HG02678 (cell line): ENCODE data around the gene DNAH2.

Source experiments
- ATAC-seq: cut with Tn5 transposase; IDR thresholded peaks from one replicate; pipeline ENCODE4 v1.9.1; 2021; ENCODE audit warnings: mild to moderate bottlenecking, moderate library complexity; ENCODE audit not compliant: unreplicated experiment

Gene DNAH2

DNA sequence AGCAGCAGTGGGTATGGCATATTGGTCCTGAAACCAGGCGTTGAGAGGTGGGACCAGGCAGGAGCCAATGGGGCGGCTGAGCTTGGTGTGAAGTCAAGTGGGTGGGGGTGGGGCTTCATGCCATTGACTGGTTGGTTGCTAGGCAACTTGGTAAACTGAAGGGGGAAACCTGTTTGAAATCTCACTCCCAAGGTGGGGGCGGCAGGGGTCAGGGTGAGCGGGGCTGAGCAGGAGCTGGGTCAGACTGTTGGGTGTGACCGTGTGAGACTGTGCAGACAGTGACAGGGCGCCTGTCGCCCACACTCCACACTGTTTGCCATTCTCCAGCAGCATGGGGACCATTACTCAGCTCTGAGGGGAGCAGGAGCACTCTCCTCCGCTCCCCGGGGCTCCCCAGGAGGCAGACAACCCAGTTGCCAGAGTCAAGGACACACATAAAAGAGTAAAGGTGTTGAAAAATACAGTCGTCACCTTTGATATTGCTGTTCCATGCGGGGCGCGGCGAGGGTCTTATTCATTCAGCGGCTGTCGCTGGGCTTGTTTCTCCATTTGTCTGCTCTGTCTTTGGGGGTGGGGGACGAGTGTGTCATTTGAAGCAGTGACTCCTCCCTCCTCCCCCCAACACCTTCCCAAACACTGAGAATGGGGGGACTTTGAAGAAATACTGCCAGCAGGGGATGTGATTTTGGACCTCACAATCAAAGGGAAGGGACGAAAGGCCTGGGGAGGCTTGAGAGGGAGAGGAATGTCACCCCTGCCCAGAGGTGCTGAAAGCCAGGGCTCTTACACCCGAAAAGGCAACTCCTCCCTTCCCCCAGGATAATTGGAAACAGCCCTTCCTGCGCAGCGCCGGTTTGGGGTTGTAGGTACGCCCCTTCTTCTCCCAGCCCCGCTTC lies 13.7 kb upstream of the DNAH2 start:
- ATAC-seq = no peak

DNA sequence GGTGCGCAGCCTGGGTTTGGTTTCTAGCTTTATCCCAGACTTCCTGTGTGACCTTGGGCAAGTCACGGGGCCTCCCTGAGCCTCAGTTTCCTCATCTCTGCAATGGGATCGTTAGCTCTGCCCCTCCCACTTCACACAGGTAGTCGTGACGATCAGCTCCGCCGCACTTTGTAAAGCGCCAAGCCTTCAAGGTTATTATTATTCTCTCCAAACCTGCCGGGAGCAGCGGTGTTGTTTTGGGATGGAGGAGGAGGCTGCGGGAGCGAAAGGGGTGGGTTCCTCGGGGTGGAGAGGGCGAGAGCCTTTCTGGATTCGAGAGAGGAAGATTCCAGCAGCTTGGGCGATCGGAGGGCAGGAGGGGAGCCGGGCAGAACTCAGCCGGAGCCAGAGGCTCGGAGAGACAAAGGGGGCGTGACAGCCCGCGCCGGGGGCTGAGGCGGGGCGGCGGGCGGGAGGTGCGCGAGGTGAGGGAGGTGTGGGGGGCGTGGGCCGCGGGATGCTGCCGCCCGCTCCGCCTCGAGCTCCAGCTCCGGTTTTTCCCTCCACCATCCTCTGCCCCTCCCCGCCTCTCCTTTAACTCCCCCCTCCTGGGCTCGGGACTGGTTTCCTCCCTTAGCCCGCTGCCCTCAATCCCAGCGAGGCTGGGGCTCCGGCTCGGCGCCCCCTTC lies 12.8 kb upstream of the DNAH2 start, which contains the start of gene EFNB3:
Gene EFNB3 (plus strand): TSS at position 602 of the 668 bp plus-strand sequence. CDS start 397 bp downstream, outside the sequence.
- no peak for ATAC-seq

DNA sequence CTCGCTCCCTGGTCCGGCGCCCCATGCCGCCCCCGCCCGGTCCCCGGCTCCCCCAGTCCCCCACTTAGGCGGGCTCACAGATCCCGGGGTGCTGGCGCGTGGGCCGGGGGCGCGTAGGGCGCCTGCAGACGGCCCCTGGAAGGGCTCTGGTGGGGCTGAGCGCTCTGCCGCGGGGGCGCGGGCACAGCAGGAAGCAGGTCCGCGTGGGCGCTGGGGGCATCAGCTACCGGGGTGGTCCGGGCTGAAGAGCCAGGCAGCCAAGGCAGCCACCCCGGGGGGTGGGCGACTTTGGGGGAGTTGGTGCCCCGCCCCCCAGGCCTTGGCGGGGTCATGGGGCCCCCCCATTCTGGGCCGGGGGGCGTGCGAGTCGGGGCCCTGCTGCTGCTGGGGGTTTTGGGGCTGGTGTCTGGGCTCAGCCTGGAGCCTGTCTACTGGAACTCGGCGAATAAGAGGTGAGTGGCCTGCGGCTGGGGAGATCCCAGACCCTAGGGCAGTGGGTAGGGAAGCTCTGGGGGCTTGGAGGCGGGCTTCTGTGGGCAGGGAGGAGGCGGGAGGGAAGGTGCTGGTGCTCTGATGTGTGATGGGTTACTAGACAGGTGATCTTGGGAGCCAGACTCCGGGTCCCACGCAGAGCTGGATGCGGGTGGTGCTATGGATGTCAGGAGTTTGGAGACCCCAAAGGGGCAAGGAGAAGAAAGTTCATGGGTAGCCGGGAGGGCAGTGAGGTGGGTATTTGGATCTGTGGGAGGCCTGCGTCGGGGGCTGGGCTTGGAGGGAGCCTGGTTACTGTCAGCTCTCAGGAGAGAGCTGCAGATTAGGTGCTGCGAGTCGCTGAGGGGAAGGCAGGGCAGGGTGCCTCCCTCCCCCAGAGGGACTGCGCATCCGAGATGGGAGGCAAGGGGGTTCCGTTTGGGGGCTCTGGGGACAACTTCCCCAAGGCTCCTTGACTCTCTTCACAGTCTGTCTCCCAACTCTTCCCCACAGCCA lies 12.0 kb upstream of the DNAH2 start:
- no peak for ATAC-seq

DNA sequence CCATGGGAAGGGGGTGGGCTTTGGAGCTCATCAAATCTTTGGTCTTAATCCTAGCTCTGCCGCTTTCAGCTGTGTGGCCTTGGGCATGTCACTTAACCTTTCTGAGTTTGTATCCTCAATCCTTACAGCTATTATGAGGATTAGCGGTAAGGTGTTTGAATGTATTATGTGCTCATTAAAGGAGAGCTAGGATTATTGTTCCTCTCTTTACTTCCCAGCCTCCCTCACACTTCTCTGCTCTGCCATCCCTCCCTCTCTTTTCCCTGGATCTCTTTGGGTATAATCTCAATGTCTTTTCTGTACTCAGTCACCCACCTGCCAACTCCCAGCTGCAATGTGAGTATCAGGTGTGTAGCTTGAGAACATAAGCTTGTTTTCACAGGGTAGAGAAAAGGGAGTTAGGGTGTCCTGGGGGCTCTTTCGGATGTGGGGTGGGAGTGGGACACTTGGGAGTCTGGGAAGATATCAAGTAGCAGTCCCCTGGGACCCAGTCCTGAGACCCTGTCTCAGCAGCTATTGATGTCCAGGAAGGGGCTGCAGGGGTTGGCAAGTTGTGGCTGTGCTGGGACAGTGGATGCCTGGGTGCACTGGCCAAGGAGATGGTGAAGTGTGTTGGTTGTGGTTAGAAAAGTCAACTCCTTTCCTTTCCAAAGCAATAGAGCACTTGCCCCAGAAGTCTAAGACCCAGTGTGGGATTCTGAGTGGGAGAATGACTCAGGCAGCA lies 10.8 kb upstream of the DNAH2 start:
- no peak for ATAC-seq

DNA sequence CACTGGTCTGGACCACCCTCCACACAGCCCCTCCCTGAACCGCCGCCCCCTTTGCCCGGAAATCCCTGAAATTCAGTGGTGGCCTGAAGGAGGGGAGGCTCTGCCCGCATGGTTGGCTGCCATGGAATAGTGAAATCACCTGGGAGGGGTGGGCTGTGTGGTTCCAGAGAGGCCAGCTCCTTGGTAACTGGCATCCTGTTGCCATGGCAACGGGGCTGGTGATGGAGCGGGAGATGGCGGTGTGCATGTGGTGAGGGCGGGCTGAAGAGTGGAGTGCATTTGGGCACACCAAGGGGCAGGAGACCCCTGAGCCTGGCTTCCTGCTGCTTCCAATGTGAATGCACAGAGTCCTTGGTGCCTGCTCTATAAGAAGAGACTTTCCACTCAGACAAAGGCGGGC lies 10.1 kb upstream of the DNAH2 start:
- ATAC-seq = no peak

DNA sequence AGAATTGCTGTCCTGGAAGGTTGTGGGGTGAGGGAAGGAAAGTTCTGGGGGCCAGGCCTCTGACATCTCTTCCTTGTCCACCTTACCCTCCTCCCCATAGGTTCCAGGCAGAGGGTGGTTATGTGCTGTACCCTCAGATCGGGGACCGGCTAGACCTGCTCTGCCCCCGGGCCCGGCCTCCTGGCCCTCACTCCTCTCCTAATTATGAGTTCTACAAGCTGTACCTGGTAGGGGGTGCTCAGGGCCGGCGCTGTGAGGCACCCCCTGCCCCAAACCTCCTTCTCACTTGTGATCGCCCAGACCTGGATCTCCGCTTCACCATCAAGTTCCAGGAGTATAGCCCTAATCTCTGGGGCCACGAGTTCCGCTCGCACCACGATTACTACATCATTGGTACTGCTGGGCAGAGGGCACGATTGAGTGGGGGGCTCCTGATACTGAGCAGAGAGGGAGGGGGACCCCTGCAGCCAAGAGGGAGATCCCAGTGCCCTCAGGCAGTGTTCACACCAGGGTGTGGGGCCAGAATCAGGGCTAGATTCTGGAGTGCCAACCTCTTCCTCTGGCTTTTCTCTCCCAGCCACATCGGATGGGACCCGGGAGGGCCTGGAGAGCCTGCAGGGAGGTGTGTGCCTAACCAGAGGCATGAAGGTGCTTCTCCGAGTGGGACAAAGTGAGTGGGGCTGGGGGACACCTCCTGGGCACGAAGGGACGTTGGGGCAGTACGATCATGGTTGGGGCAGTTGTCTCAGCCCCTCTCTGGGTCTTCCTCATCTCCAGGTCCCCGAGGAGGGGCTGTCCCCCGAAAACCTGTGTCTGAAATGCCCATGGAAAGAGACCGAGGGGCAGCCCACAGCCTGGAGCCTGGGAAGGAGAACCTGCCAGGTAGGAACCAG lies 9.4 kb upstream of the DNAH2 start:
- ATAC-seq = no peak

DNA sequence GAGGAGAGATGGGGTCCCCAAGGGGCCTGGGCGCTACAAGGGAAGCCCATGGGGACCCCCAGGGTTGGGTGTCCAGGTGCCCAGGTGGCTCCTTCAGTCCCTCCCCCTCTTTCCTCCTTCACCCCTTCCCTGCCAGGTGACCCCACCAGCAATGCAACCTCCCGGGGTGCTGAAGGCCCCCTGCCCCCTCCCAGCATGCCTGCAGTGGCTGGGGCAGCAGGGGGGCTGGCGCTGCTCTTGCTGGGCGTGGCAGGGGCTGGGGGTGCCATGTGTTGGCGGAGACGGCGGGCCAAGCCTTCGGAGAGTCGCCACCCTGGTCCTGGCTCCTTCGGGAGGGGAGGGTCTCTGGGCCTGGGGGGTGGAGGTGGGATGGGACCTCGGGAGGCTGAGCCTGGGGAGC lies 8.5 kb upstream of the DNAH2 start:
- ATAC-seq = no peak

DNA sequence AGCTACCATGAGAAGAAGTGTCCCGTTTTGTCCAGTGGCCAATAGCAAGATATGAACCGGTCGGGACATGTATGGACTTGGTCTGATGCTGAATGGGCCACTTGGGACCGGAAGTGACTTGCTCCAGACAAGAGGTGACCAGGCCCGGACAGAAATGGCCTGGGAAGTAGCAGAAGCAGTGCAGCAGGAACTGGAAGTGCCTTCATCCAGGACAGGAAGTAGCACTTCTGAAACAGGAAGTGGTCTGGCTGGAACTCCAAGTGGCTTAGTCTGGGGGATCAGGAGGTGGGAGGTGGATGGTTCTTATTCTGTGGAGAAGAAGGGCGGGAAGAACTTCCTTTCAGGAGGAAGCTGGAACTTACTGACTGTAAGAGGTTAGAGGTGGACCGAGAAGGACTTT lies 7.2 kb upstream of the DNAH2 start:
- no peak for ATAC-seq

DNA sequence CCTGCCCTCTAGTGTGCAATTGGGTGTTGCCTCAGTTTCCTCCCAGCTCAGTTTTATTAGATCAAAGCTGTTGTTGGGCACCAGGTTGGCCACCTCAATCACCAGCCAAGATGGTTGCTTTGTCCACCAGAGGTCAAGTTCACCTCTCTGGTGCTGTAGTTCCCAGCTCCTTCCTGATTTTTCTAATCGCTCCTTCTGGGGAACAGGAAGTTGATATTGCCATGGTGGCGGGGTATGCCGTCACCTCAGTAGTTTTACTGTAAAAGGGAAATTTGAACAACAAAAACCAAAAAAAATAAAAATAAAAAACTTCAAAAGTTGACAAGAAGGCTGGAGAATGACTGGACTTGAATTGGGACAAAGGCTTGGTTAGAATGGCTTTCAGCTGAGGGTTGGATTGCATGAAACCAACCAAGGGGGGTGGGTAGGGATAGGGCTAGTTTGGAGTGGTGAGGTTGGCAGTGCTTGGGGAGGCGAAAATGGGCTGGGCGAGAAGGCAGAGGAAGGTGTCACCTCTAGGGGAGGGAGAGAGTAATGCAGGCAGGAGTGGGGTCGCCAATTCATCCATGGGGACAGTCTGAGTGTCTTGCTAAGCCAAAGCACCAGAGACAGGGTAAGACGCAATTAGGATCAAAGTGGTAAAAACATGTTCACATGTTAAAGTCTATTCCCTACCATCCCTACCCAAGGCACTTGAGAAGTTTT lies 6.3 kb upstream of the DNAH2 start:
- ATAC-seq = no peak

DNA sequence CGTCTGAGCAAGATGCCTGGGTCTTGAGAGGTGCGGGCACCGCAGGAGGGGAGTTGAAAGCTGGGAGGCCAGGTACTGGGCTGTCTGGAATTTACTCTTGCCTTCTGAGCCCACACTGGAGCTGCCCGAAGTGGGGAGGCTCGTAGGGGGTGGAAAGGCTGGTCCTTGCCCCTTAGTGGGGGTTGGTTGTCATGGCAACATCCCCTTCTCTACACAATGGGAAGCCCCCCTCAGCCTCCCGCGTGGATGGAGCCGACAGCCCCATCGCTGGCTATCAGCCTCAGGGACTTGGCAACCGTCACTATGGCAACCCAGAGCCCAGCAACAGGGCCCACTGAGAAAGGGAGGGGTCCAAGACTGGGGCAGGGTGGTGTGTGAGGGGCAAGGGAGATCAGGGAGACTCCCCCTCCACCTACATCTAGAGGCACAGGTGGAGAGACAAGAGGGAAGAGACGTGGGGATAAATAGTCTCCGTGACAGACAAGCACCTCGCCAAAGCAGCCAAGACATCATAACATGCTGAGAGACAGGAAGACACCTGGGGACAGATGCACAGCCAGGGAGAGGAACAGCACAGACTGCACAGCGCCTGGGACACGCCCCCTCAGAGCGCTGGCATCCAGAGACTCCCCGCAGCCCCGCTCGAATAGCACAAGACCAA lies 5.3 kb upstream of the DNAH2 start:
- ATAC-seq = no peak

DNA sequence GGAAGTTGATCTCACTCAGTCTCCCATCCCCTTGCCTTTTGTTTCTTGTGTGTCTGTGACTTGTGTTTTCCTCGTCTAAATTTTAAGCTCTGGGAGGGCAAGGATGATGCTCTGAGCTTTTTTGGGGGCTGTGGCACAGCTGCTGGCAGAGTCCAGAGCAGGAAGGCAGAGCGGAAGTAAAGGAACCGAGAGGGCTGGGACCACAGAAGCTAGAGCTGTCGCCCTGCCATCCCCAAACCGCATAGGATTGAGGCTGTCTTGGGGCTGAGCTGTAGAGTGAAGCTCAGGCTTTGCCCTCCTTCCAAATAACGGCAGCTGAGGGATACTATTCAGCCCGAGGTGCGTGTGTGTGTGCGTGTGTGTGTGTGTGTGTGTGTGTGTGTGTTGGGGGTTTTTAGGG lies 3.8 kb upstream of the DNAH2 start:
- no peak for ATAC-seq

DNA sequence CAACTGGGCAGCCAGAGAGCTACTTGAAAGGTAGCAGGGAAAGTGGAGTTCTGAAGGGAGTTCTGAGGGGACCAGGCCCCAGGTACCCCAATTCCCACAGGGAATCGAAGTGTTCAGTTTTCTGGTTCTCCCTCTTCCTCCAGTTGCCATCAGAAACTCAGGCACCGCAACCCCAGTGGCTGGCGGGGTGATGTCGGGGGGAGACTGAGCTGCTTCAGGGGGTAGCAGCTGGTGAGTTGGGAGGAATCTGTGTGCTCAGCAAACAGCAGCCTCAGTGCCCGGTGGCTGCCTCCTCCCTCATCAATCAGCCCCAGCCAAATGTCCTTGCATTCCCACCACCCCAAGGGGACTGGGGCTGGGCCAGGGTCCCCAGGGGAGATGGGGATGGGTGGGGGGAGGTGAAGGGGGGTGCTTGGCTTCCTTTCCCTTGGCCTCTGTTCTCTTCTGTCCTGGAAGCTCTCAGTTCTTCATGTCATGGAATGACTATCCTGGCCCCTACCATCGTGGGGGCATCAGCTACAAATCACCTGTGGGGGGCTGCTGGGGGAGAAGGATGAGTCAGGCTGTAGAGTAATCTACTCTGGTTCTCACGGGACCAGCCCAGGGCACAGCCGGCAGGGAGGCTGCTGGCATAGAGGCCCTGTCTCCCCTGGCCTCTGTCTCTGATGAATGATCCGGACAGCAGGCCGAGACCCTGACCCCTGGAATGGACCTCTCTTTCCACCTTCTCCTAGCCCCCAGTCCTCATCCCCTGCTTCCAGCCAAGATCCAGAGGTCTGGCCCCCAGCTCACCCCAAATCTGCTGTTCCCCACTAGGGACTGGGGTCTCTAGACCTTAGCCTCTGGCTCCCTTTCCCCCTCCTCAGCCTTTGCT lies 2.6 kb upstream of the DNAH2 start:
- no peak for ATAC-seq

DNA sequence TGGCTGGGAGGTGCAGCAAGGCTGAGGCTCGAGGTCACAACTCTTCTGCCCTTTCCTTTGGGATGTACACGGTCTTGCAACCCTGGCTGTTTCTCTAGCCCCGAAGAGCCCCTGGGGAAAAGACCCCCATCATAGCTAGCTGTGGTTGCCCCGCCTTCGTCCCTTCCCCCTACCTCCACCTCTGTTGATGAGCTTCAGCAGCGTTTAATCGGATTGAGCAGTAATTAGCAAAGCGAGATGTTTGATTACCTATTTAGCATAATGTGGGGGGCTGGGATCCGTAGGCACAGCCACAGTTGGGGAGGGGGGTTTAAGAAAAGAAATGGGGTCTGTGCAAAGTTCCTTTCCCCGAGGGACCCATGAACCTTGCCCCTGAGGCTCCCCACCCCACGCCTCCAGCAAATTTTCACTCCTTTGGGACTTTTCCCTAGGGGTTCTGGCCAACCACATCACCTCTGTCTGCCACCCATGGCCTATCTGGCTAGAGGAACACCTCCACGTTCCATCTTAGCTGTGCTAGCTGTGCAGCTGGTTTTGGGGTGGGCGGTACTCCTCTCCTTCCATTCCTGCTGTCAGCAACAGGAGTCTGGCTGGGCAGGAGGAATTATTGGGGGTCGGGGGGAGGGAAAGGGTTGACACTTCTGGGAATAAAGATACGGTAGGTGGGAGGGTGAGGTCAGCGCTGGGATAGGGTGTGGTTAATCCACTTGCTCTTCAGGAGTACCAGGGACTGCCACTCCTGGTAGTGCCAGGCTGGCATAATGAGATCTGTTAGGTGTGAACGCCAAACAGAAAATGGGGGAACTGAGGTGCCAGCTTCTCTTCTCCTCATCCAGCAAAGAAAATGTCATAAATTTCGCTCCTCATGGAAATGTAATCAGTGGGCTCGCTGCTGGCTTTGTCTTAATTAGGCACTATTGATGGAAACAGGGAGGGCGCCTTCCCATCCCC lies 1.3 kb upstream of the DNAH2 start:
- ATAC-seq = no peak

DNA sequence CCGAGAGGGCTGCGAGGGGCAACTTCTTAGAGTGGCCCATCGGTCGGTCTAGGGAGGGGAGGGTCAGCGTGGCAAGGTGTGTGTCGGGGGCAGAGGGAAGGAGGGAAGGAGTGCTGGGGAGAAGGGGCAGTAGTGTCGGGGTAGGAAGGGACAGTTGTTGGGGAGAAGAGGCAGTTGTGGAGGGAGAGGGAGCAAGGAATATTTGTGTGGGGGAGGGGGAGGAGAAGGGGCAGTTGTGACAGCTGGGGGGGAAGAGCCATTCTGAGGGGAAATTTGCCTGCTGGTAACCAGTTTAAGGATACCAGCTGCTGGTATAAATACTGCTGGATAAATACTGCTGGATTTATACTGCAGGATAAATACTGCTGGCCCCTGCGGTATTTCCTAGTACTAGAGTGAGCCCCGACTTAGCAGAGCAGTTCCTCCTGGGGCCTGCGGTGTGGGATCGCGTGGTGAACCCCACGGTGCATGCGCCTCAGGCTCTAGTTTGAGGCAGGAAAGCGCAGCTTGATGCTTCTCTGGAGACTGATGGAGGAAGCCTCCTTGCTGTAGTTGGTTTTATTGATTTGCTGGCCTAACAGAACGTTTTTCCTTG lies 309 bp downstream of the DNAH2 start:
- ATAC-seq = no peak

DNA sequence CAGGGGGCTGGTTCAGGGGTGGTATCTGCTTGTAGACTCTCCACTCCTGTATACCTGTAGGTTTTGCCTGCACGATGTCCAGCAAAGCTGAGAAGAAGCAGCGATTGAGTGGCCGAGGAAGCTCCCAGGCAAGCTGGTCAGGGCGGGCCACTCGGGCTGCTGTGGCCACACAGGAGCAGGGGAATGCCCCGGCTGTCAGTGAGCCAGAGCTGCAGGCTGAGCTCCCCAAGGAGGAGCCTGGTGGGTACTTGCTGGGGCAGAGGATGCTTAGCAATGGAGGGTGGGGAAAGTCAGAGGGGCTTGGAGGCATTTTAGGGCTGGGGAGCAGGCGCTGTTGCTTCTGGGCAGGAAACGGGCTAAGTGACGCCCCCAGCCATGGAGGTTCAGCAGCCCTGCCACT lies 2.1 kb downstream of the DNAH2 start:
- no peak for ATAC-seq

DNA sequence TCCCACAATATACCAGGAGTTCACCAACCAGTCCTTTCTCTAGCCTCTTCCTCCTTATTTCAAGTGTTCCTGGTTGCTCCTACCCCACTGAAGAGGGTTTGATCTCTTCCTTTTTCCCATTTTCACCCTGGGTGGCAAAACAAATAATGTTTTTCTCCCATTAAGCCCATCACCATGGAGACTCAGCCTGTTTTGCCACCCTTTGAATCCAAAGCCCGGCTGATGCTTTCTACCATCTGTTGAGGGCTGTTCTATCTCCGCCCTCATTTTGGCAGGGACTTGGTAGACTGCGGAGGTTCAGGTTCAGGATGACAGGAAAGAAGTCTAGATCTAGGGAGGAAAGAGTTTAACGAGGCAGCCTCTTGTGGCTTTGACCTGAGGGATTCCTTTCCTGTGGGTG lies 2.6 kb downstream of the DNAH2 start:
- ATAC-seq = no peak
